Cardiac muscle cell (in vitro differentiated cells and primary cell): ENCODE data around the gene RABGAP1. TPM values are rescaled to one million over a fixed set of nuclear protein-coding genes. Genes with fewer than 3 reads are reported as not detected.

Source experiments
- DNase-seq, 2 donors: peaks; one replicate each; pipeline versions ENCODE4 v3.0.0 to v3.0.0-alpha.2; 2010 to 2017; ENCODE audit warnings: low read depth in 1 of 2, low spot score in 1 of 2
- H3K27ac ChIP-seq: fragments of 200-600 bp; sonication (generic); 2 replicates; pipeline ENCODE4 v1.5.1; 2016
- H3K27me3 ChIP-seq: fragments of 200-600 bp; sonication (generic); 2 replicates; pipeline ENCODE4 v1.6.0; 2016; ENCODE audit warnings: control low read depth
- H3K36me3 ChIP-seq: fragments of 200-600 bp; sonication (generic); 2 replicates; pipeline ENCODE4 v1.5.1; 2016; ENCODE audit warnings: control low read depth
- H3K4me1 ChIP-seq: fragments of 200-600 bp; sonication (generic); 2 replicates; pipeline ENCODE4 v1.8.1; 2017; ENCODE audit warnings: low read depth, mild to moderate bottlenecking, mixed run types
- H3K4me3 ChIP-seq: fragments of 200-600 bp; sonication (generic); 2 replicates; pipeline ENCODE4 v1.5.1; 2016; ENCODE audit warnings: mild to moderate bottlenecking
- H3K9me3 ChIP-seq: fragments of 200-600 bp; sonication (generic); 2 replicates; pipeline ENCODE4 v1.5.1; 2017; ENCODE audit warnings: low read depth, mild to moderate bottlenecking, control low read depth
- polyA plus RNA-seq: library from polyadenylated mRNA; unstranded; fragments of >200 nt; fragmentation: Nextera tagmentation; extraction: Ambion mirVana; gene quantifications from 2 replicates; pipeline ENCODE4 v1.2.1, GENCODE V29; 2016
- total RNA-seq: library from RNA; depleted of rRNA; stranded (reverse); fragments of >200 nt; gene quantifications from 2 replicates; pipeline ENCODE4 v1.2.3, GENCODE V29; 2016
- TF ChIP-seq, protein P1 (sequence below): IDR thresholded peaks from 2 replicates; pipeline ENCODE4 v1.5.1; 2012; ENCODE audit warnings: low read depth, mild to moderate bottlenecking, low read length

Gene RABGAP1
- total and polyA plus RNA-seq, 2 experiments from 2014 or later = 37.4 to 44.4 TPM

DNA sequence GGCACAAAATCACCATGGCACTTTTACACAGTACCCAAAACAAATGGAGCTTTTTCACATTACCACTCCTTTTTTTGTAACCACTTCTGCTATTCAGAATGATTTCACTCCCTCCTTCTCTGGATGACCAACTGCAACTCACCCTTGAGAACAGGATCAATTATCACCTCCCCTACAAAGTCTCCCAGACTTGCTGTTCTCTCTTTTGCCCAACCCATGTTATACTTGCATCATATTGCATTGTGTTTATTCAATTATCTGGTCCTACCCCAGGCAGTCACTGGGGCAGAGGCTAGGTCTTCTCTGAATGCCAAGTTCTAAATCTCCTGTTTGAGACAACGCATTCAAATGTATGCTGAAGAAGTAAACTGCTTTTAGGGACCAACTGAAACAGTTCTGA lies 188.6 kb downstream of the RABGAP1 start:
- H3K4me1 ChIP-seq = peaks cover 9% of the 10 kb centered on the region
- peaks cover 11% of the 10 kb centered on the region for H3K36me3 ChIP-seq
- no peak for DNase-seq
- no peak overlapping the region for H3K27ac ChIP-seq
- H3K4me3 ChIP-seq = no peak overlapping the region
- H3K27me3 ChIP-seq = no peaks in the 10 kb centered on the region
- TF ChIP-seq, protein P1, sequence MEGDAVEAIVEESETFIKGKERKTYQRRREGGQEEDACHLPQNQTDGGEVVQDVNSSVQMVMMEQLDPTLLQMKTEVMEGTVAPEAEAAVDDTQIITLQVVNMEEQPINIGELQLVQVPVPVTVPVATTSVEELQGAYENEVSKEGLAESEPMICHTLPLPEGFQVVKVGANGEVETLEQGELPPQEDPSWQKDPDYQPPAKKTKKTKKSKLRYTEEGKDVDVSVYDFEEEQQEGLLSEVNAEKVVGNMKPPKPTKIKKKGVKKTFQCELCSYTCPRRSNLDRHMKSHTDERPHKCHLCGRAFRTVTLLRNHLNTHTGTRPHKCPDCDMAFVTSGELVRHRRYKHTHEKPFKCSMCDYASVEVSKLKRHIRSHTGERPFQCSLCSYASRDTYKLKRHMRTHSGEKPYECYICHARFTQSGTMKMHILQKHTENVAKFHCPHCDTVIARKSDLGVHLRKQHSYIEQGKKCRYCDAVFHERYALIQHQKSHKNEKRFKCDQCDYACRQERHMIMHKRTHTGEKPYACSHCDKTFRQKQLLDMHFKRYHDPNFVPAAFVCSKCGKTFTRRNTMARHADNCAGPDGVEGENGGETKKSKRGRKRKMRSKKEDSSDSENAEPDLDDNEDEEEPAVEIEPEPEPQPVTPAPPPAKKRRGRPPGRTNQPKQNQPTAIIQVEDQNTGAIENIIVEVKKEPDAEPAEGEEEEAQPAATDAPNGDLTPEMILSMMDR = no peak
- H3K9me3 ChIP-seq = no peaks in the 10 kb centered on the region

DNA sequence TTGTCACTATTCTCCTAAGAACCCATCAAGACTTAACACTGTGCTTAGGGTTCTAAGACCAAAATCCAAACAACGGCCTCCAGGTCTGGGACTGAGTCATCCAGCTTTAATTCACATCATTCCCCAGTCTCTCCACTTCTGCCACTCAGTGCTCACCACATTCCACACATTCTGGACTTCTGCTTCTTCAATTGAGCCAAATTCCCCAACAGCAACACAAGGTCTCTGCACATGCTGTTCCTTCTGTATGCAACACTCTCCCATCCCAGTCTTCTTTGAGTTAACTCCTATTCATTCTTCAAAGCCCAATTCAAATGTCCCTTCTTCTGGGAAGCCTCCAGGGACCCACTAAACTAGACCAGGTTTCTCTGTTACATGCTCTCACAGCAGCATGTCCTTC lies 190.4 kb downstream of the RABGAP1 start:
- Histone ChIP-seq H3K9me3 (no peaks in the 10 kb centered on the region), H3K27ac (no peak overlapping the region), H3K27me3 (no peaks in the 10 kb centered on the region), H3K4me1 (peaks cover 9% of the 10 kb centered on the region), H3K36me3 (peaks cover 11% of the 10 kb centered on the region), H3K4me3 (no peak overlapping the region)
- TF ChIP-seq, protein P1 = no peak
- peak; percentile 27 to 72 for DNase-seq

DNA sequence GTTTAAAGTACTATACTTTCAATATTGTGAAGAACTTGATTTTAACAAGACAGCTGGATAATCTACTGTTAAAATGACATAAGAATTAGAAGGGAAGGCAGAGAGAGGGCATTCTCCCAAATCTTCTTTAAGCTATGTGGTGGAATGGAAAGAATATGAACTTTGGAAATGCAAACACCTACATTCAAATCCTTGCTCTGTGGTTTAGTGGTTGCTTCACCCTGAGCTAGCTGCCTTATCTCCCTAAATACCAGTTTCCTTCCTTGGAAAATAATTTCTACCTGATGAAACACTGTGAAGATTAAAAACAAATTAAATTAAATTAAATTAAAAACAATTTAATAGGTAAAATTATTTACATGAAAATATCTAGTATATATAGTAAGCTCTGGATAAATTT lies 191.2 kb downstream of the RABGAP1 start:
- Histone ChIP-seq H3K36me3 (peaks cover 11% of the 10 kb centered on the region), H3K27me3 (no peaks in the 10 kb centered on the region), H3K27ac (no peak overlapping the region), H3K4me3 (no peak overlapping the region), H3K9me3 (no peaks in the 10 kb centered on the region), H3K4me1 (peaks cover 9% of the 10 kb centered on the region)
- no peak for DNase-seq
- TF ChIP-seq, protein P1 = no peak

DNA sequence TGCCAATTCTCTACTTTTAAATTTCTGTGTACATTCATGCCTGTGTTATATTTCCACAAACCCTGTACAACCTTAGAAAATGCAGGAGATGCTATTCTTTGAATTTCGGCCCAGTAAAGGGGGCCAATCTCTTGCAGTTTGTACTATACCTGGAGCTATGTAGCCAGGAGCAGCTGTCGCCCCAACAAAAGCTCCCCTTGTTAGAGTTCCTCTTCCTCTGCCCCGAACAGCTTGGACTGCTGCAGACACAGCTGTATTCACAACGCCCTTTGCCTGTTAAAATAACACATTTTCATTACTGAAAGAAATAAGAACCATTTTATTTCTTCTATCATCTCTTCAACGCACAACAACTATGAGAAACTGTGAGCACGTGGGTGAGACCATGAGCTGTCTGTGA lies 191.9 kb downstream of the RABGAP1 start:
- H3K36me3 ChIP-seq = peaks cover 11% of the 10 kb centered on the region
- no peaks in the 10 kb centered on the region for H3K27me3 ChIP-seq
- H3K4me3 ChIP-seq = no peak overlapping the region
- peaks cover 9% of the 10 kb centered on the region for H3K4me1 ChIP-seq
- H3K27ac ChIP-seq = no peak overlapping the region
- no peak for DNase-seq
- TF ChIP-seq, protein P1 = no peak
- H3K9me3 ChIP-seq = no peaks in the 10 kb centered on the region

DNA sequence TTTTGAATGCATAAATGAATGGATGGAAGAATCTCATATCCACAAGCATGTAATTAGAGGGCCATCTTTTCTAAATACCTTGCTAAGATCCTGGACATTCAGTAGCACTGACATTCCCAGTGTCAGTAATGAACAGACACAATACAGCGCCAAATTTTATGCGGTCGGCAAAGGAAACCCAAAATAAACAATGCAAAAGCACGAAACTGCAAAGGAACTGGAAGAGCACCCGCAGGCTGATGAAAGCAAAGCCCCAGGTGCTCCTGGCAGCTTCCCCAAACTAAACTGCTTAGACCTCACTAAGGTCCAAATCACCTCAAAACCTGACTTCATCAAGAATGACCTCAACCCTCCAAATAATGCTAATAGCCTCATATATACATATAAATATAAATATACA lies 194.6 kb downstream of the RABGAP1 start:
- Histone ChIP-seq H3K9me3 (no peaks in the 10 kb centered on the region), H3K4me1 (peaks cover 9% of the 10 kb centered on the region), H3K36me3 (peaks cover 14% of the 10 kb centered on the region), H3K27me3 (no peaks in the 10 kb centered on the region), H3K4me3 (no peak overlapping the region), H3K27ac (no peak overlapping the region)
- no peak for DNase-seq
- TF ChIP-seq, protein P1 = no peak

DNA sequence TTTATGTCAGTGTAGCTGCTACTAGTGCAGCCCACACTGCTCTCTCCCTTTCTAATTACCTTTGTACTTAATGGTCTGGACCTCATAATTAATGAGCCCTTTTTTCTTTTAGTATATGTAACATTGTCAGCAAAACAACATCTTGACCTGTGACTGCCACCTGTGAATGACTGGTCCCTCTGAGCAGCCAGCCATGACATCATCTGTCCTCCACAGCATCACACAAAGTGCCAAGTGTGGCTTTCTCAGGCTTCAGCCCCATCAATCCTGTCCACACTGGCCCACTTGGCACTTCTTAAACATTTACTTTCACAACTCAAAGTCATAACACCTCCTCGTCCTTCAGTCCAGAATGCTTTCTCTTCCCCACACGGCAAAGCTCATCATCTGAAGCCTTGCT lies 197.3 kb downstream of the RABGAP1 start:
- H3K36me3 ChIP-seq = peaks cover 8% of the 10 kb centered on the region
- TF ChIP-seq, protein P1 = no peak
- DNase-seq = no peak
- H3K4me1 ChIP-seq = no peaks in the 10 kb centered on the region
- no peaks in the 10 kb centered on the region for H3K27me3 ChIP-seq
- no peak overlapping the region for H3K27ac ChIP-seq
- no peaks in the 10 kb centered on the region for H3K9me3 ChIP-seq
- no peak overlapping the region for H3K4me3 ChIP-seq
